ENCODE data around the gene HAGHL.

- TF ChIP-seq EZH2 (IDR thresholded peaks at IDR 0.05; ENCODE audit: low read depth, low read length, severe bottlenecking) (no peak), POLR2AphosphoS5 (IDR thresholded peaks at IDR 0.05; ENCODE audit: low read depth, low read length) (no peak), EP300 (IDR thresholded peaks at IDR 0.05; ENCODE audit: borderline replicate concordance in 1 of 2, low read depth in 2 of 2, low read length in 2 of 2) (no peak), CTCF (IDR thresholded peaks at IDR 0.05; ENCODE audit: control extremely low read depth in 1 of 3, insufficient read depth in 1 of 3, low read depth in 1 of 3, low read length in 3 of 3) (no peak), RFX5 (IDR thresholded peaks at IDR 0.05; ENCODE audit: borderline replicate concordance, low read depth, low read length) (no peak), POLR2A (IDR thresholded peaks at IDR 0.05; ENCODE audit: control extremely low read depth in 1 of 2, low read depth in 2 of 2, low read length in 2 of 2) (no peak), SIN3A (conservative IDR thresholded peaks at IDR 0.05 in 1 of 2, IDR thresholded peaks at IDR 0.05 in 1 of 2; ENCODE audit: low read depth in 1 of 2, low read length in 2 of 2) (no peak)
Observed at GRCh38 chr16:766820-767640, 40.1 kb downstream of the HAGHL start.

All from H1 (cell line).